ENCODE data around the gene C1QBP. TPM values are rescaled to one million over a fixed set of nuclear protein-coding genes. Genes with fewer than 3 reads are reported as not detected.

Gene C1QBP
- polyA plus RNA-seq, 1 donor from 2014 or later = 247 TPM

DNA sequence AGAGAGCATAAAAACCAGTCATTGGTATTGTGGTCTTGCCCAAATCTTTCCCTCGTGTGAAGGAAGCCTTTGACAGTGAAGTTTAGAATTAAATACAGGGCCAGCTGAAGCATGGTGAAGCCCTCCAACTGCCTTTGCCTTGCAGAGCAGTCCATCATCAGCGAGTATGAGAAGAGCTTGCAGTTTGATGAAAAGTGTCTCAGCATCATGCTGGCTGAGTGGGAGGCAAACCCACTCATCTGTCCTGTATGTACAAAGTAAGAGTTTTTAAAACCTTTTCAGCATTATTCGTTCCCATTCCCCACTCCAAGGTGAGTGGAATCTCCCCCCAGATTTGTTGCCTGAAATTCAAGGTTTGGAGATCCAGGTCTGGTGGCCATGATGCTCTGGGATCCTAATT lies 13.1 kb downstream of the C1QBP start:
- no peaks in the 10 kb centered on the region for H3F3A ChIP-seq (ENCODE audit: insufficient read depth, low read length, poor library complexity, severe bottlenecking)
- no peaks in the 10 kb centered on the region for H3K9me2 ChIP-seq (ENCODE audit: insufficient read depth, low read length)
- H3K79me2 ChIP-seq (replicated peaks; ENCODE audit: insufficient read depth, low read length) = peaks cover 36% of the 10 kb centered on the region
- TF ChIP-seq TAF1 (IDR thresholded peaks at IDR 0.05; ENCODE audit: low read depth) = no peak
- TF ChIP-seq SMC3 (conservative IDR thresholded peaks at IDR 0.05; ENCODE audit: poor library complexity) = no peak
- TF ChIP-seq POLR2AphosphoS5 (IDR thresholded peaks at IDR 0.05) = no peak
- TF ChIP-seq, protein P1, sequence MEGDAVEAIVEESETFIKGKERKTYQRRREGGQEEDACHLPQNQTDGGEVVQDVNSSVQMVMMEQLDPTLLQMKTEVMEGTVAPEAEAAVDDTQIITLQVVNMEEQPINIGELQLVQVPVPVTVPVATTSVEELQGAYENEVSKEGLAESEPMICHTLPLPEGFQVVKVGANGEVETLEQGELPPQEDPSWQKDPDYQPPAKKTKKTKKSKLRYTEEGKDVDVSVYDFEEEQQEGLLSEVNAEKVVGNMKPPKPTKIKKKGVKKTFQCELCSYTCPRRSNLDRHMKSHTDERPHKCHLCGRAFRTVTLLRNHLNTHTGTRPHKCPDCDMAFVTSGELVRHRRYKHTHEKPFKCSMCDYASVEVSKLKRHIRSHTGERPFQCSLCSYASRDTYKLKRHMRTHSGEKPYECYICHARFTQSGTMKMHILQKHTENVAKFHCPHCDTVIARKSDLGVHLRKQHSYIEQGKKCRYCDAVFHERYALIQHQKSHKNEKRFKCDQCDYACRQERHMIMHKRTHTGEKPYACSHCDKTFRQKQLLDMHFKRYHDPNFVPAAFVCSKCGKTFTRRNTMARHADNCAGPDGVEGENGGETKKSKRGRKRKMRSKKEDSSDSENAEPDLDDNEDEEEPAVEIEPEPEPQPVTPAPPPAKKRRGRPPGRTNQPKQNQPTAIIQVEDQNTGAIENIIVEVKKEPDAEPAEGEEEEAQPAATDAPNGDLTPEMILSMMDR (IDR thresholded peaks at IDR 0.05; ENCODE audit: poor library complexity, severe bottlenecking) = no peak
- TF ChIP-seq, protein P2, sequence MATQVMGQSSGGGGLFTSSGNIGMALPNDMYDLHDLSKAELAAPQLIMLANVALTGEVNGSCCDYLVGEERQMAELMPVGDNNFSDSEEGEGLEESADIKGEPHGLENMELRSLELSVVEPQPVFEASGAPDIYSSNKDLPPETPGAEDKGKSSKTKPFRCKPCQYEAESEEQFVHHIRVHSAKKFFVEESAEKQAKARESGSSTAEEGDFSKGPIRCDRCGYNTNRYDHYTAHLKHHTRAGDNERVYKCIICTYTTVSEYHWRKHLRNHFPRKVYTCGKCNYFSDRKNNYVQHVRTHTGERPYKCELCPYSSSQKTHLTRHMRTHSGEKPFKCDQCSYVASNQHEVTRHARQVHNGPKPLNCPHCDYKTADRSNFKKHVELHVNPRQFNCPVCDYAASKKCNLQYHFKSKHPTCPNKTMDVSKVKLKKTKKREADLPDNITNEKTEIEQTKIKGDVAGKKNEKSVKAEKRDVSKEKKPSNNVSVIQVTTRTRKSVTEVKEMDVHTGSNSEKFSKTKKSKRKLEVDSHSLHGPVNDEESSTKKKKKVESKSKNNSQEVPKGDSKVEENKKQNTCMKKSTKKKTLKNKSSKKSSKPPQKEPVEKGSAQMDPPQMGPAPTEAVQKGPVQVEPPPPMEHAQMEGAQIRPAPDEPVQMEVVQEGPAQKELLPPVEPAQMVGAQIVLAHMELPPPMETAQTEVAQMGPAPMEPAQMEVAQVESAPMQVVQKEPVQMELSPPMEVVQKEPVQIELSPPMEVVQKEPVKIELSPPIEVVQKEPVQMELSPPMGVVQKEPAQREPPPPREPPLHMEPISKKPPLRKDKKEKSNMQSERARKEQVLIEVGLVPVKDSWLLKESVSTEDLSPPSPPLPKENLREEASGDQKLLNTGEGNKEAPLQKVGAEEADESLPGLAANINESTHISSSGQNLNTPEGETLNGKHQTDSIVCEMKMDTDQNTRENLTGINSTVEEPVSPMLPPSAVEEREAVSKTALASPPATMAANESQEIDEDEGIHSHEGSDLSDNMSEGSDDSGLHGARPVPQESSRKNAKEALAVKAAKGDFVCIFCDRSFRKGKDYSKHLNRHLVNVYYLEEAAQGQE (IDR thresholded peaks at IDR 0.05; ENCODE audit: borderline replicate concordance) = no peak
- no peak for TF ChIP-seq EP300 (conservative IDR thresholded peaks at IDR 0.05; ENCODE audit: poor library complexity, severe bottlenecking)
- TF ChIP-seq RAD21 (conservative IDR thresholded peaks at IDR 0.05) = no peak
- TF ChIP-seq EZH2 (IDR thresholded peaks at IDR 0.05; ENCODE audit: borderline replicate concordance, insufficient read depth, low read length, poor library complexity, severe bottlenecking) = no peak
- no peak for TF ChIP-seq MXI1 (conservative IDR thresholded peaks at IDR 0.05; ENCODE audit: poor library complexity, severe bottlenecking)
- H2AFZ ChIP-seq (ENCODE audit: low read depth, low read length) = no peak overlapping the region
- H3K36me3 ChIP-seq (ENCODE audit: insufficient read depth, low read length) = peaks cover 5% of the 10 kb centered on the region
- H3K9me3 ChIP-seq (ENCODE audit: low read length) = no peaks in the 10 kb centered on the region
- no peak overlapping the region for H3K4me3 ChIP-seq (ENCODE audit: low read length)
- no peak overlapping the region for H3K27ac ChIP-seq (ENCODE audit: low read length)
- H4K20me1 ChIP-seq (ENCODE audit: insufficient read depth) = no peaks in the 10 kb centered on the region
- H3K9ac ChIP-seq (ENCODE audit: low read length) = no peak overlapping the region
- no peak overlapping the region for H3K4me2 ChIP-seq (ENCODE audit: low read length)
- H3K27me3 ChIP-seq (ENCODE audit: insufficient read depth, low read depth, low read length) = no peaks in the 10 kb centered on the region

DNA sequence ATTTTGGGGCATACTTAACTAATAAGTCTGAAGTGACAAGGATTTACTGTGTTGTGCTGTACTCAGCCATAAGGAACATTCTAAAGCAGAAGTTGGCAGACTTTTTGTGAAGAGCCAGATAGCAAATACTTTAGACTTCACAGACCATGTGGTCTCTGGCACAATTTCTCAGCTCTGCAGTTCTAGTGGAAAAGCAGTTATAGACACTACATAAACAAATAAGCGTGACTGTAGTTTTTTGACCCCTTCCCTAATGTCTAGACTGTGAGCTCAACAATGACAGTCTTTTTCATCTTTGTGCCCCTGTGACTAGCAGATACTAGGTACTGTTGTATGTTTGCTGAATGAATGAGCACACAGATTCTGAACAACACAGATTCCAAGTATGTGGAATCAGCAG lies 14.0 kb downstream of the C1QBP start:
- H3F3A ChIP-seq (ENCODE audit: insufficient read depth, low read length, poor library complexity, severe bottlenecking) = no peaks in the 10 kb centered on the region
- no peak overlapping the region for H3K27ac ChIP-seq (ENCODE audit: low read length)
- H3K4me3 ChIP-seq (ENCODE audit: low read length) = no peak overlapping the region
- H2AFZ ChIP-seq (ENCODE audit: low read depth, low read length) = no peak overlapping the region
- H3K9ac ChIP-seq (ENCODE audit: low read length) = no peak overlapping the region
- TF ChIP-seq TAF1 (IDR thresholded peaks at IDR 0.05; ENCODE audit: low read depth) = no peak
- H3K9me3 ChIP-seq (ENCODE audit: low read length) = no peaks in the 10 kb centered on the region
- no peaks in the 10 kb centered on the region for H3K27me3 ChIP-seq (ENCODE audit: insufficient read depth, low read depth, low read length)
- H3K36me3 ChIP-seq (ENCODE audit: insufficient read depth, low read length) = peaks cover 5% of the 10 kb centered on the region
- H4K20me1 ChIP-seq (ENCODE audit: insufficient read depth) = no peaks in the 10 kb centered on the region
- H3K4me2 ChIP-seq (ENCODE audit: low read length) = no peak overlapping the region
- H3K79me2 ChIP-seq (replicated peaks; ENCODE audit: insufficient read depth, low read length) = peaks cover 41% of the 10 kb centered on the region
- no peaks in the 10 kb centered on the region for H3K9me2 ChIP-seq (ENCODE audit: insufficient read depth, low read length)

DNA sequence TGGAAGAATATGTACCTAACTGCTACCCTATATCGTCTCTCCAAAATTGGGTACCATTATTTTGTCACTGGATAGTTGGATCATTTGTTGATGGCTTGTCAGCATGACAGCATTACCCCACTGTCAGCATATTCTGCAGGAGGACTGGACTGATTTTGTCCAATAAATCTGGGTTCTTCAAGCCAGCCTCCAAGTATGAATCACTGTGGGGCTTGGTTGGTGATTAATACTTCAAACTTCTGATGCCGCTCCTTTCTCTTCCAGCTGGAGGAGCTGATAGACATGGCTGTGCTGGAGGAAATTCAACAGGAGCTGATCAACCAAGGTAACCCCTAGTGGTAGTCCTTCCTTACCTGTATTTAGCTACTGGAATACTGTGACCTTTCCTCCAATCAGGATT lies 16.4 kb downstream of the C1QBP start:
- no peak overlapping the region for H2AFZ ChIP-seq (ENCODE audit: low read depth, low read length)
- H3K9ac ChIP-seq (ENCODE audit: low read length) = no peak overlapping the region
- H3K9me3 ChIP-seq (ENCODE audit: low read length) = no peaks in the 10 kb centered on the region
- no peaks in the 10 kb centered on the region for H3K9me2 ChIP-seq (ENCODE audit: insufficient read depth, low read length)
- H3K36me3 ChIP-seq (ENCODE audit: insufficient read depth, low read length) = no peaks in the 10 kb centered on the region
- TF ChIP-seq EP300 (conservative IDR thresholded peaks at IDR 0.05; ENCODE audit: poor library complexity, severe bottlenecking) (no peak), TAF1 (IDR thresholded peaks at IDR 0.05; ENCODE audit: low read depth) (no peak), SMC3 (conservative IDR thresholded peaks at IDR 0.05; ENCODE audit: poor library complexity) (no peak), RAD21 (conservative IDR thresholded peaks at IDR 0.05) (no peak)
- no peaks in the 10 kb centered on the region for H3K27me3 ChIP-seq (ENCODE audit: insufficient read depth, low read depth, low read length)
- no peaks in the 10 kb centered on the region for H4K20me1 ChIP-seq (ENCODE audit: insufficient read depth)
- no peaks in the 10 kb centered on the region for H3F3A ChIP-seq (ENCODE audit: insufficient read depth, low read length, poor library complexity, severe bottlenecking)
- peaks cover 52% of the 10 kb centered on the region for H3K79me2 ChIP-seq (replicated peaks; ENCODE audit: insufficient read depth, low read length)
- no peak overlapping the region for H3K4me2 ChIP-seq (ENCODE audit: low read length)
- H3K27ac ChIP-seq (ENCODE audit: low read length) = no peak overlapping the region
- H3K4me3 ChIP-seq (ENCODE audit: low read length) = no peak overlapping the region

Measured in neural cell (in vitro differentiated cells).